Islet precursor cell (in vitro differentiated cells): ENCODE data around the gene PAPPA2.

Source experiments
- DNase-seq: peaks from one replicate; pipeline ENCODE4 v3.0.0-alpha.2; 2018

PAPPA2 gene

DNA sequence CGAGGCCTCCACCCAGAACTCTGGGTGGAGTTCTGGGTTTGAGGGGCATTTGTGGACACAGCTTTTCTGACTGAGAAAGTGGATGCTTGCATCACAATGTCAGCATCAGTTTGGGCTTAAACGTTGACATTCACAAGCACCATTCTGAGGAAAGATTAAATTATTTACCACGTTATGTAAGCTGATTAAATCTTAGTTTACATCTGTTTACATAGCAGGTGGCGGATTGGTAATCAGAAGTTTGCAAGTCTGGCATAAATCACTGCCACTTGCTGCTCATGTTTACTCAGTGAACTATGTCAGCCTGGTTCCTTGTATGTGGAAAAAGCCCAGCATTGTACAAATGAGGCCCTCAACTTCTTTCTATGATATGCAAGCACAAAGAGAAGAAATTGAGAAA, 310.1 kb downstream of the PAPPA2 start:
- no peak for DNase-seq

DNA sequence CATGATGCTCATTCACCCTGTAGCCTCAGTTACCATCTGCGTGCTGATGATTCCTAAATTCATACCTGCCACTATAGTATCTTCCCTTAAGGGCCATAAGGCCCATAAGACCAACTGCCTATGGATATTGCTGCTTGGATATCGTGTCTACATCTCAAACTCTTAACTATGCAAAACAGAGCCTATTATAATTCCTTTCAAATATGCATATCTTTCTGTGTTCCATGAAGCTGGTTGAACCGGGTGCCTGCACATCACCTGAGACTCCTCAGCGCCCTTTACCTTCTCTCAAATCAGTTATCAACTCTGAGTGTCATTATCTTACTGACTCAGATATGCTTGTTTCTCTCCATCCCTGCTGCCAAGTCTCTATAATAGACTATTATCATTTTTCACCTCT, 311.2 kb downstream of the PAPPA2 start:
- DNase-seq = no peak

DNA sequence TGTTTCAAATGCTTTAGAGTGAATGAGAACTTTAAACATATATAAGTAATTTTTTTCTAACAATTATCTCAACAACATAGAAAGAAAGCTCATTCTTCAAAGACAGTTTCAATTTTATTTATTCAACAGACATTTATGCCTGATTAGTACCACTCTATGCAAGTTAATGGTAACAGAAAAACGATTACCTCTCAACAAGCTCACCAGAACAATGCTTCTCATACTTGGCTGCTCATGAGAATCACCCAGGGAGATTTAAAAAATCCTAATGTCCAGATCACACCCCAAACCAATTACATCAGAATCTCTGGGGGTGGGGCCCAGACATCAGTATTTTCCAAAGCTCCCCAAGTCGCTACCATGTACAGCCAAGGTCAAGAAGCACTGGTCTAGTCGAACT, 312.4 kb downstream of the PAPPA2 start:
- DNase-seq = no peak

DNA sequence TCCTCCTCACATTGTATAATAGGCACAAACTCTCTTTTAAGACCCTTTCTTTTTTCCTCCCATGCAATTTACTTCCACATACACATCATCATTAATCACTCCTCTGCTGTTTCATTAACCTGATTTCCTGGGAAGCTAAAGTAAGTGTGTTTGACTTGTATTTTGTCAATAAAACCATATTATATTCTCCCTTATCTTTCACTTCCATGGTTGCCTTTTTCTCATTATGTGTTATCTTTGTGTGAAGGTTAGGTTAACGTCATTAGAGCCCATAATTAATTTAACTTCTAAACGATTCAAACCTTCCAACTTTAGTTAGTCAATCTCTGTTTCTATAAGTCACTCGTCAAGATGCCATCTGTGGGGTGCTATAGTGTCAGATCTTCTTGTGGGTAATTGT, 313.0 kb downstream of the PAPPA2 start:
- no peak for DNase-seq

DNA sequence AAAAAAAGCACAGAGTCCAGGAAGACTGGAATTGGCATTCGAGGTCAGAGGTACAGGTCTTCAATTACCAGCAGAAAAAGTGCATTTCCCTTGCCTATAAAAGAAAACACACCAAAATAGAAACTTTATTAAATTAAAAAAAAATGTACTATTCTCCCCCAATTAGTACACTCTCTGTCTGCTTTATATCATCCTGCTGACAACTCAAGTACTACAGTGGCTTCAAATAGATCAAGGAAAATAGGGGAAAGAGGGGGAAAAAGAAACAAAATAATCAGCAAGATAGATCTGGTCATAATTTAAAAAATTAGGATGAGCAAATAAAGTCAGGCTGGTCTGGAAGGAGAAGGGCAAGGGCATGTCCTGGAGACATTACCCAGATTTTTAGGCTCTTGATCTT, 315.1 kb downstream of the PAPPA2 start:
- no peak for DNase-seq

DNA sequence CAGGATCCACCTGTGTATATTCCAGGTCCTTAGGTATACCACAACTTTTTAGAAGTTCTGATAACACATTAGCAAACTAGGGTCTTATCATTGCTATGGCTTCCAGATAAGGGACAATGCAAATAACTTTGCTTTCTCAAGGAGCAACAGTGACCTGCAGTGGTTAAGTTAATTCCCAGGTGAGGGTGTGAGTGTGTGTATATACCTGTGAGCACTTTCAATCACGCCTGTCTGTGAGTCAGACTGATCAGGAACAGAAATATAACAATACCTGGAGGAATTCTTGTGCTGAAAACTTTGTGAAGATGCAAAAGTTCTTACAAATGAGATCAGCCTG, 317.0 kb downstream of the PAPPA2 start:
- no peak for DNase-seq

DNA sequence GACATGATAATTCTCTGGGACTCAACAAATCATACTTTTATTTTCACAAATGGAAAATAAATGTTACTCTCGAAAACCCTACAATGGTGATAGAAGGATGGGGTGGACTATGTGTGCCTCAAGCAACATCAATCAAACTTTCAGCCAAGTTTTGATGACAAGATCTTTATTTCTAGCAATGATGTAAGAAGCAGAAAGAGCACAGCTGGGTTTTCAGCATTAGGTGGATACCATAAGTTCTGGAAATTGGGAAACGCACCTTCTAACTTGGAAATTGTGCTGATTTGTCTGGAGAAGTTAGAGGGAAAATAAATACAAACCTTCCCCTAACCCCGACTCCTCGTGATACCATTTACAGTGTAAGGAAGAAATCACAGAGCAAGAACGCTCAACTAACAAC, 320.3 kb downstream of the PAPPA2 start:
- DNase-seq = no peak

DNA sequence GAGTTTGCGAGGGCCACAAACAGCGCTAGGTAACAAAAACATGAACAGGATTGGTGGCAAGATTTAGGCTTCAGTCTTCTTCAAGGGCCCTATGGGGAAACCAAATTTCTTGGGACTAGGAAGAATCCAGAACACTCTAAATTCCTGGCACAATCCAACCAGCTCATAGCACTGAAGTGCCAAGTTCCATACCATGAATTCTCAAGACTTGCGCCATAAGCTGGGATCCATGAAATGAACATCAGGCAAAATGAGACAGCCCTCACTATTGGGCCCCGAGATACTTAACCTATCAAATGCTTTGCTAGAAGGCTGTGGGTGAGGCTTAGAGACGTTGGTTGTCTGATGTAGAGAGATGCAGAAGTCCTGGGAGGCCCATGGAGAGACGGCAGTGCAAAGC, 322.1 kb downstream of the PAPPA2 start:
- DNase-seq = no peak

DNA sequence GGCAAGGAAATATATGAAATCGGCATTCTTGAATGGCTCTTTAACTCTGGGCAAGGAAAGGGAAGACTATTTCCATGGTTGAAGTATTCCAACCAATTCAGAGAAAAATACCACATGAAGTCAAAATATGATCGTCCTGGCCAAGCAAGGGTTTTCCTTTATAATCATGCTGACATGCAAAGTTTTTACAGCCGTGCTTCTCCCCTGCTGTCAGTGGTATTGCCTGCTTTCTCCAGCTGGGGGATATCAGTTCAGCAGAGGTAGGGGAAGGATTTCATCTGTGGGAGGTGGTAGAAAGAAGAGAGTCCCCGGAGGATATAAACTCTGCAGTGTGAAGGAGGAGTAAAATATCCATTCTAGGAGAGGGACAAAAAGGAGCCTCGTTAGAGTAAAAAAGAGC, 322.8 kb downstream of the PAPPA2 start:
- no peak for DNase-seq

DNA sequence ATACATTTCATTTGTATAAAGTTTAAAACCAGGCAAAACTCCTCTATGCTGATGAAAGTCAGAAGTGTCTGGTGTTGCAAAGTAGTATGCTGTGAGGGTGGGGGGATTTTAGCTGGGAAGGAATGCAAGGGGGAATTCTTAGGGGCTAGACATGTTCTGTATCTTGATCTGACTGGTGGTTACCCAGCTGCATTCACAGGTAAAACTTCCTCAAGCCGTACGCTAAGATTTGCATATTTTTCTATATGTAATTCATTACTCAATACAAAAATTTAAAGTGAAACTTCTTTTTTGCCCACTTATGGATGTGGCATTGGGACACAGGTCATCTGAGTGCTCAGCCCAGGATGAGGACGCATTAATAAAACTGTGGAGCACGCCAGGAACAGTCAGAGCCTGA, 323.3 kb downstream of the PAPPA2 start:
- no peak for DNase-seq

DNA sequence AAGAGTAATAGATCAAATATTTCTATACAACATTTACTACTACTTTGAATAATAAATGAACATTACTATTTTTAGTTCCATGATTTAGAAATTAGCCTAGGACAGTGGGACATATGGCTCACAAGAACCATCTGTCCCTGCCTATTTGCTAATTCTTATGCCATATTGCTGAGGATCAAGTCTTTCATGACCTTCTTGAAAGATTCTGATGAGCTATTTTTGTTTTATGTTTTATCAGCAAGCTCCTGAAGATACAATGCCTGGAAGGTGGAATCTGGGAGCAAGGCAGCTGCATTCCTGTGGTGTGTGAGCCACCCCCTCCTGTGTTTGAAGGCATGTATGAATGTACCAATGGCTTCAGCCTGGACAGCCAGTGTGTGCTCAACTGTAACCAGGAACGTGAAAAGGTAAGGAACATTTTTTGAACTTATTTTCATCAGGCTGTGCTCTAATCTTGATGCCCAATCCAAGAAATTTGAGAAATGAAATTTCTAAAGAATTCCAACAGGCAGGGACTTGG, 326.7 kb downstream of the PAPPA2 start:
- peak; percentile 75 for DNase-seq

DNA sequence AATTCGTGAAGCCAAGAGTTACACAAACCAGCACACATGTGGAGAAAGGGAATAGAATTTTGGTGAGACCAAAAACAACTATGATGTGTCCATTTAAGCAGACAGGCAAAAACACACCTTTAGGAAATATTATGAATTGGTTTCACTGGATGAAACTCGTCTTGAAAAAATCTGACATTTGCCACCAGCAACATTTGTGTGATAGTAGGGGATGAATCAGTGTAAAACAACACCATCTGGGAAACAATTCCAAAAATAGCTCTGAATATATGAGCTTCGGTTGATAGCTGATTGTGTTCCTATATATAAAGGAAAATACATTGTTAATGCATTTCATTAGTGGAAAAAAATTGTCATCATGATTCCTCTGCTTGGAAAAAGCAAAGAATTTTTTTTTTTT, 327.8 kb downstream of the PAPPA2 start:
- no peak for DNase-seq

DNA sequence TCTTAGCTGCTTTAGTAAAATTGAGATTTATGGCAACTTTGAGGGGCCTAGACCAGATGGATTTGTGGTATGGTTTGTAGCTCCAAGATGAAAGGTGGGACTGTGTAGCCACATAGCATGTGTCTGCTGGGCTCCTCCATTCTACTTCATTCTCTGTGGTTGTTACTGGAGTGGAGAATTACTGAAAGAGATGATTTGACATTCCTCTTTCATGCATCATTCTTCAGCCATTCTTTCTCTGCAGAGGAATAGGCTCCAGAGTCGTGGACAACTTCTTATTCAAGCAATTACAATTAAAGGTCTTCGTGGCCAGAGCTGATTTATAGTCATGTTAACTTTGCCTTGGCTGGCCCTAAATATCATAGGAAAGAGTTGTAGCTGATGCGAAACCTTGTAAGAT, 328.9 kb downstream of the PAPPA2 start:
- DNase-seq = no peak

DNA sequence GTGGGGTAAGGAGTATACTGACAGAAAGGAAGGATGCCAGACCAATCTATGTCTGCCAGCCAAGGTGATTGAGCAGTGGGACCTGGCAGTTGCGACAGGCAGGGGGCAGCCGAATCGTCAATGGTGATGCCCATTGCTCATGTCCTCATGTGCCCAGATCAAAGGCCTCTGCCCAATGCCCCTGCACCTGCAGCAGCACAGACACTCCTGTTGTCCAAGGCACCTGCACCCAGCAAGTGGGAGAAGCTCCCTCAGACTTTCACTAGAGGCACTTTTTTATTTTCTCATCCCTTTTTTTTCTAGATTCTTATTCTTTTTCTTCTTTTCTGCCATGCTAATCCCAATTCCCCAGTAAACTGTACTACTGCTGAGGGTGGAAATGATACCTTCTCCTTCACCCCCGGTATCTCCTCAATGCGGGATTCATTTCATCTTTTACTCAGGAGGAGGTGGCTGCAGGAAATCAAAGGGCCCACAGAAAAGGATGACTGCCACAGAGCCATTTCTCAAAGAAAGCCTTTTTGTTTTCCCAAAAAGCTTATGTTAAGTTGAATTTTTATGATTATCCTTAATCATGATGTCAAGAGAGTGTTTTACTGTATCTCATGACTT, 332.0 kb downstream of the PAPPA2 start:
- DNase-seq = no peak

DNA sequence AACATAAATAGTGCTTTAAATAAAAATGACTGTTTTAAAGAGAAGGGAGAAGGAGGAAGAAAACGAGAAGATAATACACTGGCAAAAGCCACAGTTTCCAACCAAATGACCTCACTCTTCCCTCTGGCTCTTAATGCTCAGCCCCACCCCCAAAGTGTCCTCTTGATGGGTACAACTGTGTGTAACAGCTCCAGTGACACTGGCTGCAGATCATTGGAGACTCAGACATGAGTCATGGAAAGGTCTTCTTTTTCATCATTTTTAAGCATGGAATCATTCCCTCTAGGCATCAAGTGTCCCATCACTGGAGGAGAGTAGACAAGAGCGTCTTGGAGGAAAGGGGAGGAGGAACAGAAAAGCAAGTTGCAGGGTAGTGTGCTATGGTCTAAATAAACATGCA, 333.0 kb downstream of the PAPPA2 start:
- DNase-seq = peak; percentile 80

DNA sequence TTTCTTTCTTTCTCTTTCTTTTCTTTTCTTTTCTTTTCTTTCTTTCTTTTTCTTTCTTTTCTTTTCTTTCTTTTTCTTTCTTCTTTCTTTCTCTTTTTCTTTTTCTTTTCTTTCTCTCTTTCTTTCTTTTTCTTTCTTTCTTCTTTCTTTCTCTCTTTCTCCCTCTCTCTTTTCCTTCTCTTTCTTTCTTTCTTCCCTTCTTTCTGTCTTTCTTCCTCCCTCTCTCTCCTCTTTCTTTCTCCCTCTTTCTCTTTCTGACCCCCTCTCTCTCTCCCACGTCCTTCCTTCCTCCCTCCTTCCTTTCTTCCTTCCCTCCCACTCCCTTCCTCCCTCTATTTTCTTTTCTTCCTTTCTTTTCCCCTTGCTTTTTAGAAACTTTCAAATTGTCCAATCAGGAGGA, 333.6 kb downstream of the PAPPA2 start:
- no peak for DNase-seq

DNA sequence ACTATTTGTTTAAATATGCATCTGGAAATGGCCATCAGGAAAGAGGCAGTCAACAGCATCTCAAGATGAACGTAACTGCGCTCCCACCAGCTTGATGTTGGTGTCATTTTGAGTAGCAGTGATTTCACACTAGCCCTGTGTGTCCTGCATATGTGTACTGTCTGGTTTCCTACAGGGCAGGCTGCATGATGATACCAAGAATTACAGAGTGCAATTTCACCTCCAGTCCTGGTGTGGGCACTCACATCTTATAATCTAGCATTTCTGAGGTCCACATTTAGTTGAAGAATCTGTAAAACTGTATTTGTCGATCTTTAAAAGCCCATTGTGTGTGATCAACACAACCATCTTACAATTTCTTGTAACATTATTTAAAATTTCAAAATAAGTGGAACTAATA, 336.4 kb downstream of the PAPPA2 start:
- DNase-seq = no peak

DNA sequence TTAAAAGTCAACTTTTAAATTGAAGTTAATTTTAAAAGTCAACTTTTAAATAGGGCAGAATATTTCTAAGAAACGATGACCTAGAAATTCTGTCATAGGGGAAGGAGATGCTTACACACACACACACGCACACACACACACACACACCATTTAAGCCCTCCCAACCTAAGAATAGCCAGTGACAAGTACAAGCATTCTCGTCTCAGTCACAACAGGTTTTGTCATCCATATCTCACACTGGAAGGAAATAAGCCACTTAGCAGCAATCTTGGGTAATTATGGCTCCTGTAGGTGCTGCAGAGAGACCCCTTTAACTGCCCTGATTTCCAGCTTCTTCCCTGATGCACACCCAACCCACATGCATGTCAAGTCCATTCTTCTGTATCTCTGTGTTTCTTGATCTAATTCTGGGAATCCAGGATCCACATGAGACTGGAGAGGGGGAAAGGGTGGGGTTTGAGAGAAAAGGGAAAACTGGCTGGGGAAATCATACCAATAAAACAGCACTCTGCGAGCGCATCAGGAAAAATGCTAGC, 338.1 kb downstream of the PAPPA2 start:
- no peak for DNase-seq

DNA sequence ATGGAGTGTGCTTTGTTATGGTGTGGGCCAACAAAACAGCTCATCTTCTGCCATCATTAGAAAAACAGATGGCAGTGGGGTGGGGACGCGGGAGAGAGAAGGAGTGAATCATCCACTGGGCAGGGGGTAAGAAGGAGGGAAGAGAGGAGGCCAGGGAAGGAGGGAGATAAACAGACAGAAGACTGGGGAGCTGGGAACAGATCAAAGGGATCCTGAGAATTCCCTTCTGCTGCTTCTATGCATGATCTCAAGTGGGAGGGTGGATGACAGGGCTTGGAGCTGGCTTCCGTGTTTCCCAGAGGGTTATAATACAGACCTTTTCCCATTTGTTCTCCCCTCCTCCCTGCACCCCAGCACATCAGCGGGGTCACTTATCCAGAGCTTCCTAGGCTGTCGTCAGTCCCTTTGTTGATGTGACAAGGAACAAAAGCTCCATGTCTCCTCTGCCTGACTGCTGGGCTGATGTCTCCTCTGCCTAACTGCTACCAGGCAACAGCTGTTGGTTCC, 338.6 kb downstream of the PAPPA2 start:
- DNase-seq = peak; percentile 68

DNA sequence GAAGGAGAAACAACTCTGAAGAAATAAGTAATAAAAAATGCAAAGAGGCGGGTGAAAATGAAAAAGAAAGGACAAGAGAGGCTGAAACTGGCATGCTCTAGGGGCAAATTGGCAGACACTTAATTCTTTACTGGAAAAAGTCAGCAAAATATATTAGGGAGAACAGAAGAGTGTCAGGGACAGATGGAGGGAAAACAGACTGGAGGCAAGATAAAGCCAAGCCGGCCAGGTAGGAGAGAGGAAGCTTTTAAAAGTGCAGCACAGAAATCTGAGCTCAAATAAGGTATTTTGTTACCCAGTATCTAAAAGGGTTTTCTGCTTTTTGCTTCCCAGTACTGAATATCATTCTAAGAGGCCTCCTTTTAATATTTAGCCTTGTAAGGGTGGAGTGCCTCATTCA, 339.3 kb downstream of the PAPPA2 start:
- DNase-seq = no peak

DNA sequence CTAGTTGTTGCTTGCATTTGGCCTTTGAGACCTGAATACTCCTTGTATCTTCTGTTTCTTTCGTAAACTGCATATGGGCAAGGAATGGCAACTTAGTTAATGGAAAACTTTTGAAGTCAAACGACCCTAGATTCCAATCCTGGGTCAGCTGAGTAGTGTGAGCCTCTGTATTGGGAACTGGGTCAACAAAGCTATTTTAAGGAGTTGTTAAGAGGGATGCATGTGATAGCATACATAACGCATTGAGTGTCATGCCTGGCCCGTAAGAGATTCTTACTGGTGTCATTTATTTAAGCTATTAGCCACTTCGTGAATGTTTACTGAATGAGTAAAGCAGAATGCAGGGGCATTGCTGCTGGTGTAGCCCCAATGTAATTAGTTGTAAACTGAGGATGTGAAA, 340.1 kb downstream of the PAPPA2 start:
- no peak for DNase-seq

DNA sequence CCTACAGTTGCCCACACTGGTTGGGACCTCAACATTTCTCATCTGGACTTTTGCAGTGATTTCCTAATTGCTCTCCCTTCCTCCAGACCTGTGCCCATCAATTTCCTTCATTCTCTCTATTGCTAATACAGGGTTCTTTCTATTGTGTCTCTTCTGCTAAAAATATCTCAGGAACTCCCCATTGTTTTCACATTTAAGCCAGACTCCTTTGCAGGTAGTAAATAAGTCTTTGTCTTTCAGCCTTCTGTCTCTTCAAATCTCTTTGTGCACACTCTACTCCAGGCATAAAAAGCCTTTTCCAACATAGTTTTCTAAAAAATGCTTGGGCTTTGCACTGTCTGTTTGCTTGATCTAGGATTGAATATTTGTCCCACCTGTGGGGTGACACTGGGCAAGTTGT, 340.6 kb downstream of the PAPPA2 start:
- DNase-seq = no peak

DNA sequence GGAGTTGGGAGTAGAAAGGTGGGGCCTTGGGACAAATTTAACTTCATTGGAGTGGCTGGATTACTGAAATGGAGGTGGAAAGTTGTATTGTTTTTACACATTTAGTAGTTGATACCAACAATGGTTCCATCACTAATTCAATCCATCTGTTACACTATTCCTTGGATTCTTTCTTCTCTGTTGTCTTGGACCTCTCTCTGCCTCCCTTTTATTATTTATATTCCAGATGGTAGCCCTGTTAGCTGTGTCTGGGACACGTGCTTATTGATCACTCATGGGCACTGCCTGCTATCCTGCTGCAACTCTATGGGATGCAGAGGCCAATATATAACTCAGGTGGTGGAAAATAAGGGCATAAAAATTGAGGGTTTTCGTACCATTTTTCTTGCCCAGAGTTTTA, 346.3 kb downstream of the PAPPA2 start:
- no peak for DNase-seq

DNA sequence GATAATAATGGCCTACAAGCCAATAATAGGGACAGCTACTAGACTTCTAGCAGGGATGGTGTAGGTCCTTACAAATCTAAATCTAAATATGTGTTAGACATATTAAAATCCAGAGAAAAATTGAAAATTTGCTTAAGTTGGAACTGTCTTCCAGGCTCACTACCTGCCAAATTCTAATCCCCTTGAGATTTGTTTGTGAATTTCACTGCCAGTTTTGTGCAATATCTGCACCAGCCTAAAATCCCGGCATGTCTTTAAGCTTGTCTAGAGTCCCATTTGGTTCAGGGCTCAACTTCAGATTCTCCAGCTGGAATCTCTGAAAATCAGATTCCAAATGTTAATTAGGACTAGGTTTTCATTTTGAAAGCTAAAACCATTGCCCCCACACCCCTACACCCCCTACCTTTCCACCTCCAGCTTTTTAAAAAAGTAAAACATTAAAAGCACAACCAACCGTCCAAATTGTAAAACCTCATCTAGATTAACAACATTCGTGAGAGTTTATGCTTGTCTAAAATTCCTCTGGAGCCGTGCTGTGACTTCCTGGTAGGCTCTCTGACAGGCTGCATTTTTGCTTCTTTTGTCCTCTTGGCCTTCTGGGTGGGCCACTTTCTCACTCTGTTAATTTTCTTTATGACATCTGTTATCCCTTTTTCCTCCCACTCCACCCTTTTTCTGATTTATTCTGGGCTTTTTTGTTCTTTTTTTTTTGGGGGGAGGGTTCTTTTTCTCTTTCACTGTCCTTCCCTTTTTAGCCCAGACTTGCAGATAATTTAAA, 348.7 kb downstream of the PAPPA2 start:
- DNase-seq = no peak
